T-helper 17 cell (primary cell): ENCODE measurements around the gene PCDH1. TPM values are rescaled to one million over a fixed set of nuclear protein-coding genes. Genes with fewer than 3 reads are reported as not detected.
A peak's percentile ranks its signal among the peaks of the same experiment; 100 is the strongest.
"Not testable (repeated sequence)": the region's sequence is repeated elsewhere in the genome, so short reads cannot be mapped to it uniquely, and the experiment has no call there.

Experiments used
- ATAC-seq: fragments of 150-1000 bp; cut with Tn5 transposase; 2 replicates; pipeline ENCODE4 v1.10.0; 2021; ENCODE audit warnings: mild to moderate bottlenecking, moderate library complexity
- DNase-seq, 3 donors: peaks; one replicate each; pipeline versions ENCODE4 v3.0.0 to v3.0.0-alpha.2; 2020 to 2021
- H3K9me3 ChIP-seq: one replicate; pipeline ENCODE4 v1.7.0; 2013; ENCODE audit warnings: low read length, mild to moderate bottlenecking; ENCODE audit not compliant: control insufficient read depth, poor library complexity, severe bottlenecking
- H3K27ac Mint-ChIP-seq: one replicate; pipeline ENCODE4 v1.8.0; 2022; ENCODE audit warnings: mild to moderate bottlenecking, moderate library complexity, mixed read lengths
- H3K27me3 Mint-ChIP-seq: one replicate; pipeline ENCODE4 v1.8.0; 2022; ENCODE audit warnings: mixed read lengths
- H3K36me3 Mint-ChIP-seq: one replicate; pipeline ENCODE4 v1.8.0; 2022; ENCODE audit warnings: low read depth, mixed read lengths
- H3K4me1 Mint-ChIP-seq: one replicate; pipeline ENCODE4 v1.8.0; 2022; ENCODE audit warnings: mild to moderate bottlenecking, mixed read lengths
- H3K4me3 Mint-ChIP-seq: one replicate; pipeline ENCODE4 v1.8.0; 2022; ENCODE audit warnings: mild to moderate bottlenecking, moderate library complexity, mixed read lengths
- total RNA-seq, 4 donors: library from RNA in 2 of 4; stranded (reverse) in 2 of 4; gene quantifications; one replicate each; pipeline ENCODE4 v1.2.3 and lab custom pipeline; 2022 to 2026

PCDH1 gene
- total RNA-seq, 2 donors from 2014 or later, result 0.57 to 0.87 TPM

- H3K36me3 Mint-ChIP-seq, result peaks cover 5% of the 10 kb centered on the region
- peaks cover 9% of the 10 kb centered on the region for H3K4me1 Mint-ChIP-seq
- no peaks in the 10 kb centered on the region for H3K9me3 ChIP-seq
- no peak for DNase-seq
- no peak overlapping the region for H3K27ac Mint-ChIP-seq
- ATAC-seq, result no peak
- H3K27me3 Mint-ChIP-seq, result peaks cover 24% of the 10 kb centered on the region
- H3K4me3 Mint-ChIP-seq, result no peak overlapping the region
Observed at GRCh38 chr5:141910271-141910673, 32.1 kb upstream of the PCDH1 start.

- Mint-ChIP-seq H3K27me3 (peaks cover 16% of the 10 kb centered on the region), H3K27ac (no peak overlapping the region), H3K4me1 (peaks cover 6% of the 10 kb centered on the region), H3K4me3 (no peak overlapping the region), H3K36me3 (peaks cover 2% of the 10 kb centered on the region)
- no peak for DNase-seq
- ATAC-seq, result no peak
- H3K9me3 ChIP-seq, result no peaks in the 10 kb centered on the region
Observed at GRCh38 chr5:141909212-141909611, 31.0 kb upstream of the PCDH1 start.

- Mint-ChIP-seq H3K4me1 (peaks cover 6% of the 10 kb centered on the region), H3K36me3 (peaks cover 2% of the 10 kb centered on the region), H3K27me3 (peaks cover 15% of the 10 kb centered on the region), H3K4me3 (no peak overlapping the region), H3K27ac (no peak overlapping the region)
- no peaks in the 10 kb centered on the region for H3K9me3 ChIP-seq
- DNase-seq, result no peak
- no peak for ATAC-seq
Observed at GRCh38 chr5:141908796-141909195, 30.6 kb upstream of the PCDH1 start.

- Mint-ChIP-seq H3K4me3 (no peak overlapping the region), H3K36me3 (peaks cover 2% of the 10 kb centered on the region), H3K27me3 (peaks cover 13% of the 10 kb centered on the region), H3K27ac (no peak overlapping the region), H3K4me1 (no peaks in the 10 kb centered on the region)
- no peaks in the 10 kb centered on the region for H3K9me3 ChIP-seq
- DNase-seq (no peak), ATAC-seq (no peak)
Observed at GRCh38 chr5:141906972-141907371, 28.8 kb upstream of the PCDH1 start.

- no peaks in the 10 kb centered on the region for H3K9me3 ChIP-seq
- H3K27me3 Mint-ChIP-seq, result peaks cover 18% of the 10 kb centered on the region
- peaks cover 2% of the 10 kb centered on the region for H3K36me3 Mint-ChIP-seq
- DNase-seq (no peak), ATAC-seq (no peak)
- H3K27ac Mint-ChIP-seq, result no peak overlapping the region
- H3K4me1 Mint-ChIP-seq, result no peaks in the 10 kb centered on the region
- H3K4me3 Mint-ChIP-seq, result peak overlapping the region; percentile 4
Observed at GRCh38 chr5:141906517-141906916, 28.3 kb upstream of the PCDH1 start.

GRCh38 chr5:141904551-141904950, 26.3 kb upstream of the PCDH1 start:
- Mint-ChIP-seq H3K4me3 (no peak overlapping the region), H3K27me3 (peaks cover 23% of the 10 kb centered on the region), H3K36me3 (peaks cover 2% of the 10 kb centered on the region), H3K4me1 (no peaks in the 10 kb centered on the region), H3K27ac (no peak overlapping the region)
- no peaks in the 10 kb centered on the region for H3K9me3 ChIP-seq
- DNase-seq (no peak), ATAC-seq (no peak)

GRCh38 chr5:141903261-141903660, 25.1 kb upstream of the PCDH1 start:
- Mint-ChIP-seq H3K36me3 (peaks cover 6% of the 10 kb centered on the region), H3K4me3 (no peak overlapping the region), H3K4me1 (no peaks in the 10 kb centered on the region), H3K27me3 (peaks cover 30% of the 10 kb centered on the region), H3K27ac (no peak overlapping the region)
- H3K9me3 ChIP-seq, result no peaks in the 10 kb centered on the region
- DNase-seq (no peak), ATAC-seq (no peak)

- ATAC-seq (no peak), DNase-seq (no peak)
- H3K4me3 Mint-ChIP-seq, result no peak overlapping the region
- H3K9me3 ChIP-seq, result no peaks in the 10 kb centered on the region
- H3K36me3 Mint-ChIP-seq, result peaks cover 6% of the 10 kb centered on the region
- peaks cover 2% of the 10 kb centered on the region for H3K4me1 Mint-ChIP-seq
- H3K27ac Mint-ChIP-seq, result no peak overlapping the region
- H3K27me3 Mint-ChIP-seq, result peaks cover 32% of the 10 kb centered on the region
Observed at GRCh38 chr5:141902015-141902814, 24.0 kb upstream of the PCDH1 start.

GRCh38 chr5:141898448-141899049, 20.3 kb upstream of the PCDH1 start:
- Mint-ChIP-seq H3K27me3 (peaks cover 37% of the 10 kb centered on the region), H3K27ac (no peak overlapping the region), H3K36me3 (peaks cover 6% of the 10 kb centered on the region), H3K4me3 (no peak overlapping the region), H3K4me1 (peaks cover 2% of the 10 kb centered on the region)
- ATAC-seq, result no peak
- no peak for DNase-seq
- H3K9me3 ChIP-seq, result no peaks in the 10 kb centered on the region

GRCh38 chr5:141897425-141897824, 19.2 kb upstream of the PCDH1 start:
- no peak for ATAC-seq
- DNase-seq, result no peak
- Mint-ChIP-seq H3K27me3 (peaks cover 28% of the 10 kb centered on the region), H3K4me3 (no peak overlapping the region), H3K36me3 (peaks cover 6% of the 10 kb centered on the region), H3K27ac (no peak overlapping the region), H3K4me1 (peaks cover 2% of the 10 kb centered on the region)
- H3K9me3 ChIP-seq, result no peaks in the 10 kb centered on the region

- ATAC-seq, H3K4me1 Mint-ChIP-seq, DNase-seq, H3K27ac Mint-ChIP-seq, H3K4me3 Mint-ChIP-seq, H3K9me3 ChIP-seq, H3K36me3 Mint-ChIP-seq: not testable (repeated sequence)
- peaks cover 30% of the 10 kb centered on the region for H3K27me3 Mint-ChIP-seq
Observed at GRCh38 chr5:141890429-141890828, 12.2 kb upstream of the PCDH1 start.

GRCh38 chr5:141889282-141889871, 11.2 kb upstream of the PCDH1 start:
- Mint-ChIP-seq H3K27me3 (peaks cover 40% of the 10 kb centered on the region), H3K4me3 (no peak overlapping the region), H3K4me1 (peaks cover 6% of the 10 kb centered on the region), H3K27ac (no peak overlapping the region), H3K36me3 (peaks cover 8% of the 10 kb centered on the region)
- no peaks in the 10 kb centered on the region for H3K9me3 ChIP-seq
- DNase-seq, result no peak
- ATAC-seq, result no peak

- peaks cover 72% of the 10 kb centered on the region for H3K27me3 Mint-ChIP-seq
- DNase-seq (no peak), ATAC-seq (no peak)
- H3K36me3 Mint-ChIP-seq, result peaks cover 8% of the 10 kb centered on the region
- no peak overlapping the region for H3K27ac Mint-ChIP-seq
- peaks cover 21% of the 10 kb centered on the region for H3K4me1 Mint-ChIP-seq
- peak overlapping the region; percentile 39 for H3K4me3 Mint-ChIP-seq
- no peaks in the 10 kb centered on the region for H3K9me3 ChIP-seq
Observed at GRCh38 chr5:141883892-141884318, 5.7 kb upstream of the PCDH1 start.
